AG09309 (cell line): ENCODE results near the gene FHIP1A.

Source experiments
- DNase-seq: peaks from one replicate; pipeline ENCODE4 v3.0.0-alpha.2; 2010; ENCODE audit warnings: low read depth
- H3K4me3 ChIP-seq: 2 replicates; pipeline ENCODE4 v1.5.1; 2011; ENCODE audit warnings: mild to moderate bottlenecking, low read depth, low read length, moderate library complexity; ENCODE audit not compliant: control insufficient read depth
- CTCF ChIP-seq: IDR thresholded peaks from 2 replicates; pipeline ENCODE4 v1.5.1; 2011; ENCODE audit warnings: mild to moderate bottlenecking, low read depth, low read length, inconsistent platforms; ENCODE audit not compliant: insufficient read depth, control insufficient read depth; ENCODE audit errors: missing control alignments

Gene FHIP1A

GRCh38 chr4:151443752-151444151, 34.8 kb downstream of the FHIP1A start:
- DNase-seq, result no peak
- no peak for TF ChIP-seq CTCF
- no peak overlapping the region for H3K4me3 ChIP-seq

GRCh38 chr4:151446208-151446607, 37.2 kb downstream of the FHIP1A start:
- no peak for TF ChIP-seq CTCF
- DNase-seq, result no peak
- H3K4me3 ChIP-seq, result no peak overlapping the region

GRCh38 chr4:151454513-151454912, 45.5 kb downstream of the FHIP1A start:
- no peak for DNase-seq
- no peak for TF ChIP-seq CTCF
- H3K4me3 ChIP-seq, result no peak overlapping the region

- DNase-seq, result no peak
- no peak for TF ChIP-seq CTCF
- no peak overlapping the region for H3K4me3 ChIP-seq
Observed at GRCh38 chr4:151455212-151455611, 46.2 kb downstream of the FHIP1A start.

GRCh38 chr4:151458148-151458547, 49.2 kb downstream of the FHIP1A start:
- no peak overlapping the region for H3K4me3 ChIP-seq
- no peak for DNase-seq
- no peak for TF ChIP-seq CTCF
